Tracheal epithelial cell (primary cell): ENCODE measurements around the gene SVOPL. TPM values are rescaled to one million over a fixed set of nuclear protein-coding genes. Genes with fewer than 3 reads are reported as not detected.

Experiments used
- total RNA-seq: library from RNA; depleted of rRNA; stranded (reverse); fragments of >200 nt; gene quantifications from 2 replicates; pipeline ENCODE4 v1.2.1, GENCODE V29; 2014

SVOPL gene, protein sequence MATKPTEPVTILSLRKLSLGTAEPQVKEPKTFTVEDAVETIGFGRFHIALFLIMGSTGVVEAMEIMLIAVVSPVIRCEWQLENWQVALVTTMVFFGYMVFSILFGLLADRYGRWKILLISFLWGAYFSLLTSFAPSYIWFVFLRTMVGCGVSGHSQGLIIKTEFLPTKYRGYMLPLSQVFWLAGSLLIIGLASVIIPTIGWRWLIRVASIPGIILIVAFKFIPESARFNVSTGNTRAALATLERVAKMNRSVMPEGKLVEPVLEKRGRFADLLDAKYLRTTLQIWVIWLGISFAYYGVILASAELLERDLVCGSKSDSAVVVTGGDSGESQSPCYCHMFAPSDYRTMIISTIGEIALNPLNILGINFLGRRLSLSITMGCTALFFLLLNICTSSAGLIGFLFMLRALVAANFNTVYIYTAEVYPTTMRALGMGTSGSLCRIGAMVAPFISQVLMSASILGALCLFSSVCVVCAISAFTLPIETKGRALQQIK
- total RNA-seq, result not detected in 2 replicates

GRCh38 chr7:138700857-138701536, at the start of gene SVOPL:
Gene SVOPL, minus strand, starts transcription at chr7:138701362. Its CDS starts 22,317 bp downstream, at chr7:138679045.

Other genes starting within 250 kb of the SVOPL start
- gene TRIM24, start 241.1 kb downstream of the SVOPL start, total RNA-seq, result 5.3 and 6.2 TPM in 2 replicates
- not detected in 2 replicates for gene TMEM213, start 96.6 kb upstream of the SVOPL start, total RNA-seq
- gene ATP6V0A4, start 96.8 kb upstream of the SVOPL start, total RNA-seq, result 0.21 and 0.48 TPM in 2 replicates